GM08714 (cell line): ENCODE measurements around the gene KDM5A.

Experiments used
- H3K4me3 ChIP-seq: fragments of 200-500 bp; sonication (Bioruptor generic); 2 replicates; pipeline ENCODE4 v1.5.1; 2014; ENCODE audit warnings: mild to moderate bottlenecking, low read length, inconsistent platforms
- ZNF274 ChIP-seq: IDR thresholded peaks from 2 replicates; pipeline ENCODE4 v1.6.1; 2012; ENCODE audit warnings: mild to moderate bottlenecking, low read depth, low read length

KDM5A gene

DNA sequence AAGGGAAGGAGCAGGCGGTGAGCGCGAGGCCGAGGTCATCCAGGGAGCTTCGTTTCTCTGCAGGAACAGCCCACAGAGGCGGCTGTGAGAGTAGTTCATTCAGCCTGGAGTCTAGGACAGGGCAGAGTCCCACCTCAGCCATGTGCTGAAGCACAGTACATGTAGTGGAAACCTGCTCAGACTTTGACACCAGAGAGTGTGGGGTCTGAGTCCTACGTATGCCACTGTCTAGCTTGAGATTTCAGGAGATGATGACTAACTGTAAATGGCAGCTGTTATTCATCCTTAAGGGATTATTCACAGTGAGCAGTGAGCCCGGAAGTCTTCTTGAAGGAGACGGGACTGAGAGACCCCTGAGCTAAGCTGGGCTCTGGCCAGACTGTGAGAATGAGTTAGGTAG lies 125.5 kb downstream of the KDM5A start:
- TF ChIP-seq ZNF274: no peak
- no peak overlapping the region for H3K4me3 ChIP-seq

- TF ChIP-seq ZNF274: no peak
- no peak within 1 kb of the TSS for H3K4me3 ChIP-seq
Observed at GRCh38 chr12:262817-263216, 126.3 kb downstream of the KDM5A start, which contains the start of gene SLC6A13. Gene SLC6A13 (minus strand): TSS chr12:262836. CDS start chr12:260052, 2,784 bp downstream.

GRCh38 chr12:262113-262512 lies 127.0 kb downstream of the KDM5A start:
- H3K4me3 ChIP-seq: no peak overlapping the region
- no peak for TF ChIP-seq ZNF274

DNA sequence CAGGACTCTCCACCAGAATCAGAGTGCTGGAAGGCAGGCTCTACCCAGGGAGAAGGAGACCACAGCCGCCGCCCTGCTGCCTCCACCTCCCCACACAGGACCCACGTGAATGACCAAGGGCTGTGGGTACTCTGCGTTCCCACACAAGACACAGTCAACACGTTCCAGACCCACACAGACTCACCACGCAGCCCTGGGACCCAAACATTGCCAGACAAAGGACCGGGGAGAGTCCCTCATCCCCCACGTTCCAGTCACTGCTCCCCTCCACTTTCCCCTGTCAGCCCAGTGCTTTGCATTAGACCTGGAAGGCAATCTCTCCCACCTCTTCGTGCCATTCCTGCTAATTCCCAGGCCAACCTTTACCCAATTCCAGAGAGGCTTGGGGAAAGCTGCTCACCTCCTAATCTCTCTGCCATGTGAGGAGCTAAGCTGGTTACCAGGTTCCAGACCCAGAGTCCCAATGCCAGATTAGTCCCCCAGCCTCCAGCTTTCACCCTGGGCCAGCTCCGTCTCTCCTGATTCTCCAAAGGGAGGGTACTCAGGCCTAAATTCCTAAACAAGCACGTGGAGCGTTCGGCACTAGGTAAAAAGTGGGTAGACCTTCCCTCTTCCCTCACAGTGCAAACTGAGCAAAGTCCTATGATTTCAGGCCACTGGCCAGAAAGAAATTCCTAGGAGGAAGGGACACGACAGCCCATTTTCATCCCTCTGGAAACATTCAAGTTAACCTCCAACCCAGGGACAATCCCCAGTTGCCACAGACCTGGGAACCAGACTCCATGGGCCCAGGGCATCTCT lies 131.4 kb downstream of the KDM5A start:
- H3K4me3 ChIP-seq: no peak overlapping the region
- no peak for TF ChIP-seq ZNF274

DNA sequence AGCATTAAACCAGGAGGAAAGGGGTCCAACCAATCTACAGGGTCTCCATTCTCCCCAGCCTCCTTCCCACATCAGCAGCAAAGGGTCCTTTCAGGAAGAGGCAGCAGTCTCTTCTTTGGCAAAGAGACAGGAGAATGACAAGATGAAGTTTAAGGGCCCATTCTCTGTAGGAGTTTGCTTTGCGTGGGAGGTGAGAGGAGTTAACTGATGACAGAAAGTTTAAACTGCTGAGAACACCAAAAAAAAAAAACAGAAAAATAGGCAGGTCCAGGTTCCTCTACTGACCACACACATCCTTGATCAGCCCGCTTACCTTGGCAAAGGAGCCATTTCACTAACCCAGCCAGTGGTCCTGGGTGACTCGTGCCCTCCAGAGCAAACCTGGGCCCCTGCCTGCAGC lies 132.2 kb downstream of the KDM5A start:
- no peak for TF ChIP-seq ZNF274

DNA sequence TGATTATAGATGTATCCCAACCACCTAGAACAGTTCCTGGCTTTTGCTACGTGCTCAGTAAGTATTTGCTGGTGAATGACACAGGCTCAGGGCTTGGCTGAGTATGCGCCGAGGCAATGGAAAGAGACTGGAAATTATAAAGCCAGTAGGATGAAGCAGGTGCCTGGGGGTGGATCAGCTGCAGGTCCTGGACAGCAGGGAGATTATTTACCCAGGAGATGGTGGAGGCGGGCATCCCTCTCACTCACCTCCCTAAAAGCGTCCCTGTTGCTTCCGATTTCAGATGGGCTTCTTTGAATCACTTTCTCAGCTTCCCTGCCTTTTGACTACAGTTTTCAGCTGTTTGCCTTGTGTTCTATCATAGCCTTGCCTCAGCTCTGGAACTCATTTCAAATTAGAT lies 132.9 kb downstream of the KDM5A start:
- H3K4me3 ChIP-seq: no peak overlapping the region
- TF ChIP-seq ZNF274: no peak

More for the DNA sequence above, 132.2 kb downstream of the KDM5A start:
- no peak overlapping the region for H3K4me3 ChIP-seq

DNA sequence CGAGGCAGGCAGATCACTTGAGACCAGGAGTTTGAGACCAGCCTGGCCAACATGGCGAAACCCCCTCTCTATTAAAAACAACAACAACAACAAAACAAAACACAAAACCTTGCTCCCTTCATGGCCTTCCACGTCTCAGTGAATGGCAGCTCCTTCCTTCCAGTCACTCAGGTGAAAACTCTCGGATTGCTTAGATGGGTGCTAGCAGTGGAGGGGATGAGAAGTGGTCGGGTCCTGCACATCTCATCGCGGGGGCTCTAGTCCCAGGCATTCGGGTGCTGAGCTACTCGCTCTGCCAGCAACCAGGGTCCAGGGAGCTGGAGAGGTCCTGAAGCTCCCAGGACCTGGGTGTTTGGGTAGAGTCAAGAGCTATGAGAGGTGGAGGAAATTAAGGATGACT lies 134.2 kb downstream of the KDM5A start:
- no peak for TF ChIP-seq ZNF274
- H3K4me3 ChIP-seq: no peak overlapping the region

DNA sequence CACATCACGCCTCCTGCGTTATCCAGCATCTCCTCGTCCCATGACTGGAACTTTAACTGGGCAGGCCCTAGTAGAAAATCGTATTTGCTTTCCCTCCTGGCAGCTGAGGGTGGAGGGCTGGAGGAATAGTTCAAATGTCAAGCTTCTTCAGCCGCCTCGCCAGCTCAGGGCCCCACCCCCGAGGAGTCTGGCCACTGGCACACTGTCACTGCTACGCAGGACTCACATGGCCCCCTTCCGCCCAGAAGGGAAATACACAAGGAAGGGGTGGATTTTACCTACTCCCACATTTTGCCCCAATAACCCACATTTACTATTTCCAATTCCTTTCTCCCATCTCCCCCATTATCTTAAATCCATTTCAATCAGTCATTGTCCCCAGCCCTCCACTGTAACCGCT lies 135.1 kb downstream of the KDM5A start:
- H3K4me3 ChIP-seq: no peak overlapping the region
- no peak for TF ChIP-seq ZNF274

GRCh38 chr12:253116-253831 lies 135.8 kb downstream of the KDM5A start:
- TF ChIP-seq ZNF274: no peak
- no peak overlapping the region for H3K4me3 ChIP-seq

- no peak for TF ChIP-seq ZNF274
- no peak overlapping the region for H3K4me3 ChIP-seq
Observed at GRCh38 chr12:252636-253035, 136.5 kb downstream of the KDM5A start.

DNA sequence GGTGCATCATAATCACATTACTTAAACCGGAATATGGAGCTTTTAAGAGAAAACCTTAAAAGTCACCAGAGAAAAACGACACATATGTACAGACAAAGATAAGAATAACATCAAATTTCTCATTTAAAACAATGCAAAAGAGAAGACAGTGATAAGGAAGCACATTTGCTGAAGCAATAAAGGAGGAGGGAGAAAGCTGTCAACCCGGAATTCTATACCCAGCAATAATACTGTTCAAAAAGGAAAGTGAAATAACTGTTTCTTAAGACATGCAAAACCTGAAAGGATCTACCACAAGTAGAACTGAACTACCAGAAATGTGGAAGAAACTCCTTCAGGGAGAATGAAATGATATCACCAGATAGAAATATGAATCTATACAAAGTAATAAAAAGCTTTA lies 141.8 kb downstream of the KDM5A start:
- TF ChIP-seq ZNF274: no peak
- H3K4me3 ChIP-seq: no peak overlapping the region

- no peak for TF ChIP-seq ZNF274
Observed at GRCh38 chr12:243381-243780, 145.7 kb downstream of the KDM5A start.

DNA sequence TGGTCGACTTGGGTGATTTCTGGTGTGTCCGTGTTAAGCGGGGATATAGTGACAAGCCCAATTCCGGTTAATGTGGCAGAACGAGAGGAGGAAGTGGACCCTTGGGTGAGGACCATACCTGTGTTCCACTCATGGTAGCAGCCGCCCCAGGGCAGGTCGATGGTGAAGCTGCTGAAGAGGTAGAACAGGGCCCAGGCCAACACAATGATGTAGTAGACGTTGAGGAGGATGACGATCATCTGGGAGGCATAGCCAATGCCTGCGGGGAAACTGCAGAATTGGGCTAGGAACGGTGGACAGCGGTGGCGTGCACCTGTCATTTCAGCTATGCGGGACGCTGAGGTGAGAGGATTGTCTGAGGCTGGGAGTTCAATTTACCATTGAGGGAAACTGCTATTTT lies 146.6 kb downstream of the KDM5A start:
- TF ChIP-seq ZNF274: no peak
- H3K4me3 ChIP-seq: no peak overlapping the region

More at GRCh38 chr12:243381-243780, 145.7 kb downstream of the KDM5A start:
- H3K4me3 ChIP-seq: no peak overlapping the region

DNA sequence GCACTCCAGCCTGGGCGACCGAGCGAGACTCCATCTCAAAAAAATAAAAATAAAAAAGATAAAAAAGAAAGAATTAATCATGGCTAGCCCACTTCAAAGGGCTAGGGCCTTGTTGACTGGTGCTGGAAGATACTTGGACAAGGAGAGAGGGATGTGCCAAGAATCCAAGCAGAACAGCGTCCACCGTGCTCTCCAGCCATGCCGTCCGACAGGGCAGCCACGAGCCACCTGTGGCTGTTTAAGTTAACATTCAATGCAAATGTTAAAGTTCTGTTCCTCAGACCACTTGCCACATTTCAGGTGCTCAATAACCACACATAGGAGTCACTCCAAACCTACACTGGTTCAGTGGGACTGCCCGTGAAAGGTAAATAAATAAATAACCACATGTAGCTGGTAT lies 147.9 kb downstream of the KDM5A start:
- TF ChIP-seq ZNF274: no peak
- no peak overlapping the region for H3K4me3 ChIP-seq

DNA sequence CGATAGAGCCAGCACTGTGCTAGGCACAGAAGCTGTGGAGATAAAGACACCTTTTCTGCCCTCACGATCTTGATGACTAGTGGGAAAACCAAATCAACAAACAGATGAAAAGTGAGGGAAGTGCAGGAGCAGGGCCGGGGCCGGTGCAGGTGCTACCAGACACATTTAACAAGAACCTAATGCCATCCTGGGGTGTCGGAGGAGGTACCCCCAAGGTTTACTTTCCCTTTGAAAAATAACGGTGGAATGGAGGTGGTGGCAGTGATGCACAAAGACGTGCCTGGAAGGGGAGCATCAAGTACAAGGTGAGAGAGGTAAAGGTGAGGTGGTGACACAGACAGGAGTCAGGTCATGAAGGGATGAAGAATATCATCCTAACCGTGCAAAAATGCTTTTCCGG lies 148.6 kb downstream of the KDM5A start:
- no peak for TF ChIP-seq ZNF274
- H3K4me3 ChIP-seq: no peak overlapping the region
